ENCODE results near the gene P3H4. TPM values are rescaled to one million over a fixed set of nuclear protein-coding genes. Genes with fewer than 3 reads are reported as not detected.

Gene P3H4
- total RNA-seq, 1 donor from 2014 or later, result 31.8 TPM

DNA sequence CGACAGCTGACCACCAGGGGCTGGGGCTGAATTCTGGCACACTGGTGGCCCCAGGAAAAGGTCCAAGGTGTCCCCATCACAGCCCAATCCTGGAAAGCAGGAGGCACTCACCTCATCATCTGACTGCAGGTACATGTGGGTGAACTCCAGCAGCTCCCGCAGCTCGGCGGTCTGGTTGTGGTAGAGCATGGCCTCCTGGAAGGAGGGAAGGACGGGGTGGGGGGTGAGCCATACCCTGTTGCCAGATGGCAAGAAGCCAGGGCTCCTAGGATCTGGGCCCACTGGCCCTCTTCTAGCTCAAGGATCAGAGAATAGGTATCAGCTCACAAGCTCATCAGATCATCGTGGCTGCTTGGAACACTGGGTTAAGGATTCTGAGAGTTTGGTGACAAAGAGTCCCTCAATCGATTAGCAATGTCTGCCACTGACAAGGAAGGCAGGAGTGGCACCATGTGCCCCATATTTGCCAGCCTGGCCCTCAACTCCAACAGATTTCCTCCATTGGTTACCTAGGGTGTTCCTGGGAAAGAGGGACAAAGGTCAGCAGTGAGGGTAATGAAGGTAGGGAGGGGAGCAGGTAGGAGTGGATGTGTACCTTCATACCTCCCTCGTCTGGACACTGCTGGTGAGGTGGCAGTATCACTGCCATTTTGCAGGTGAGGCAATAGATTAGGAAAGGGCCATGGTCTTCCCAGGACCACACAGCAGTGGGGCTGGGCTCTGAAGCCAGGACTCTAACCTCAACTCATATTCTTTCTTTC lies 4.9 kb downstream of the P3H4 start:
- no peak overlapping the region for H3K4me3 ChIP-seq (ENCODE audit: low read length in 3 of 3)
- no peaks in the 10 kb centered on the region for H3K27me3 ChIP-seq (ENCODE audit: control insufficient read depth in 3 of 3, insufficient read depth in 3 of 3, low read length in 3 of 3)
- no peak overlapping the region for H3K9ac ChIP-seq (ENCODE audit: low read depth in 1 of 3, low read length in 3 of 3)
- peaks cover 4 to 13% (median 11%) of the 10 kb centered on the region in 3 donors for H3K4me1 ChIP-seq (ENCODE audit: control insufficient read depth in 3 of 3, insufficient read depth in 3 of 3, low read length in 3 of 3)
- no peak overlapping the region for H3K27ac ChIP-seq (ENCODE audit: low read depth, low read length)
- H3K9me3 ChIP-seq (ENCODE audit: control insufficient read depth in 3 of 3, low read length in 3 of 3), result no peaks in the 10 kb centered on the region
- peaks cover 0 to 4% (median 0%) of the 10 kb centered on the region in 3 donors for H3K36me3 ChIP-seq (ENCODE audit: control insufficient read depth in 3 of 3, insufficient read depth in 3 of 3, low read length in 3 of 3)

DNA sequence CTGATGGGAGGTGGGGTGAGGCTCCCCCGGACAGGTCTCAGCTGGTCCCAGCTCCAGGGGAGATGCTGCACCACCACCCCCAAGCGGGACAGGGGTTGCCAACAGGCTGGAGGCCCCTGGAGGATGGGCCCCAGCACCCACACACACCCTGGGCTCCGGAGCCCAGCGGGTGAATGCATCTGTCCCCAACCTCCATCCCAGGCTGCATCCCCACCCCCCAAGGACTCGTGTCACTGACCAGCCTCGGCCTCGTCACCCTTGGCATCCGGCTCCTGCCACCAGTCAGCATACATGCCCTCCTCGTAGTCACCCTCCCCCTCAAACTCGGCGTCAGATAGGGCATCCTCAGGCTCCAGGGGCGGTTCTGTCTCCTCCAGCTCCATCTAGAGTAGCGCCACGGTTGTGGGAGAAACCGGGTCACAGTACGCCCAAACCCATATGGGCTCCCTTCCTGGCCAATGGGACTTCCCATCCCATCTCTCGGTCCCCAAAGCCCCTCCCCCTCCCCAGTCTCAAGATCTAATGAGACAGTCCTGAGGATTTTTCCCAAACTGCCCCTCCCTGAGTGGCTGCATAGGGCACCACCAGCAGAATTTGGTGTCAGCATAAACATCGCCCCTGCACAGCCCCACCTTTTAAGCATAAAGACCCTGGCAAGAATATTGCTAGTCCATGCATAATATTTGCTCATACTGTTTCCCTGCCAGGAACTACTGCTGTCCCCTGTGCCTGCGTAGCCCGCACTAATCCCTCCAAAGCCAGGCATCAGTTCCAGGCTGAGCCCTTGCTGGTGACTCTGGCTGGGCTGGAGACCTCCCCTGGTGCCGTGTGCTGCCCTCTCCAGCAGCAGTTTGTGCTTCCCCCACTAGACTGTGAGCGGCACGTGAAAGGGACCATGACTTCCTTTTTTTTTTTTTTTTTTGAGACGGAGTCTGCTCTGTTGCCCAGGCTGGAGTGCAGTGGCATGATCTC lies 8.4 kb downstream of the P3H4 start:
- Histone ChIP-seq H3K9ac (ENCODE audit: low read depth in 1 of 3, low read length in 3 of 3) (no peak overlapping the region), H3K27ac (ENCODE audit: low read depth, low read length) (no peak overlapping the region), H3K27me3 (ENCODE audit: control insufficient read depth in 3 of 3, insufficient read depth in 3 of 3, low read length in 3 of 3) (no peaks in the 10 kb centered on the region), H3K9me3 (ENCODE audit: control insufficient read depth in 3 of 3, low read length in 3 of 3) (no peaks in the 10 kb centered on the region), H3K4me1 (ENCODE audit: control insufficient read depth in 3 of 3, insufficient read depth in 3 of 3, low read length in 3 of 3) (peaks cover 7 to 10% (median 8%) of the 10 kb centered on the region in 3 donors), H3K36me3 (ENCODE audit: control insufficient read depth in 3 of 3, insufficient read depth in 3 of 3, low read length in 3 of 3) (peaks cover 0 to 4% (median 0%) of the 10 kb centered on the region in 3 donors), H3K4me3 (ENCODE audit: low read length in 3 of 3) (no peak overlapping the region)

DNA sequence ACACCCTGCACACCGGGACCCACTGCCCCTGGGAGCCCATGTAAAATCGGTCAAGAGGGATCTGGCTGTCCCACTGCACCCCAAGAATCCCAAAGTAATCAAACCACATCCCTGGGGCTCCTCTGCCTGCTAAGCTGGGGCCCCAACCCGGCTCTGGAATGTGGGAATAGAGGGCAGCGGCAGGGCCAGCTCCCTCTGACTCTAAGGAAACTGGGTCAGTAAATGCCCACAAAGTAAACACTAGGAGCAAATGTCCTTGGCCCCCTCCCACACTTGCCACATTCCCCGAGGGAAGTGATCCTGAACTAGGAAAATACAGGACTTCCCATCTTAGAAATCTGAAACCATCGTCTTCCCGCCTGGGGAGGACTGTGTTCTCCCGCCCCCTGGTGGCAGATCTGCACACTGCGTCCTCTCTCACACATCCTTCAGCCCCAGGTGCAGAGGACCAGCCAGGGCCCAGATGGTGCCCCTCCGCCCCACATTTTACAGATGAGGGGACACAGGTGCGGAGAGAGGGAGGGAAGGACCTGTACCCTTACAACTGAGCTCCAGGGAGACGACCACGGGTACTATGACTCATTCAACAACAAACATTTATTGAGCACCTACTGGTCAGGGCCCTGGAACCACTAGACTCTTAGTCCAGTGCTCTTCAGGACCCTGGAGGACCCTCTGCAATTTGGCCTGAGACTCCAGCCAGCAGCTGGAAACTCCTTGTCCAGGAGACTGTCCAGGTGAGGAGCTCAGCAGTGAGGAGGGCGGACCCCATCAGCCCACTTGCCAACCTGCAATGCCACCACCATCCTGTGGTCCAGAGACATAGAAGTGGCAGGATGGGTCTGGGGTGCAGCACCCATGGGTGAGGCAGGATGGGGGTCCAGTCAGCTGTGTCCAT lies 10.1 kb downstream of the P3H4 start:
- no peaks in the 10 kb centered on the region for H3K9me3 ChIP-seq (ENCODE audit: control insufficient read depth in 3 of 3, low read length in 3 of 3)
- peak overlapping the region in 1 of 3 donors; percentile 49 for H3K4me3 ChIP-seq (ENCODE audit: low read length in 3 of 3)
- no peaks in the 10 kb centered on the region for H3K27me3 ChIP-seq (ENCODE audit: control insufficient read depth in 3 of 3, insufficient read depth in 3 of 3, low read length in 3 of 3)
- H3K4me1 ChIP-seq (ENCODE audit: control insufficient read depth in 3 of 3, insufficient read depth in 3 of 3, low read length in 3 of 3), result peaks cover 7 to 10% (median 8%) of the 10 kb centered on the region in 3 donors
- H3K9ac ChIP-seq (ENCODE audit: low read depth in 1 of 3, low read length in 3 of 3), result peak overlapping the region in 1 of 3 donors; percentile 45
- no peak overlapping the region for H3K27ac ChIP-seq (ENCODE audit: low read depth, low read length)
- H3K36me3 ChIP-seq (ENCODE audit: control insufficient read depth in 3 of 3, insufficient read depth in 3 of 3, low read length in 3 of 3), result peaks cover 0 to 2% (median 0%) of the 10 kb centered on the region in 3 donors

DNA sequence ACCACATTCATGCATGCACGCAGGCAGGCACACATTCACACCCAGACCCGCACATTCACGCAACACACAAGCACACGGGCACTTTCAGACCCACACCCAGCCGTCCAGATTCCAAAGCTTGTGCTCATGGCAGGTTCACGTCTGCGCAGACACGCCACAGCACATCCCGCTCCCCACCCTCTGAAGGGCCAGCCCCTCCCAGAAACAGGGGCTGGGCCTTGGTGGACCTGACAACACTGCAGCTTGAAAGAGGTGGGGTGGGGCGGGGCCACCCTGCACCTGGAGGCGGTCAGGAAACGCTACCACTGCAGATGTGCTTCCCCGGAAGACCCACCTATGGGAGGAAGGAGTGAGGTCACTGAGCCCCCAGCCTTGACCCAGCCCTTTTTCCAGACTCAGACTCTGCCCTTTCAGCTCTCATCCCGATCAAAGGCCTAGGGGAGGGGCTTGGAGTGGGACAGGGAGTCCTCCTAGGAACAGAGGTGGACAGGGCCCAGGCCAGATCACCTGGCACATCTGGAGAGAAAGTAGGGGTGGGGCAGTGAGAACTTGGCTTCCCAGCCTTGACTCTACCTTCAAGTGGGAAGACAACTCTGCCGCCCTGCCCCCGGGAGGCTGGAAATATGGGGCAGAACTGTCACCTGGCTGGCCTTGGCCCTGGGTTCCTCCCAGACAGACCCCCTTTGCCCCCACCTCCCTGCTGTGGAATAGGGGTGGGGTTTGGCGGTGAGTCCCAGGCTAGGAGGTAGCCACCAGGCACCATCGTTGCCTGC lies 11.0 kb downstream of the P3H4 start:
- Histone ChIP-seq H3K27ac (ENCODE audit: low read depth, low read length) (no peak overlapping the region), H3K4me1 (ENCODE audit: control insufficient read depth in 3 of 3, insufficient read depth in 3 of 3, low read length in 3 of 3) (peaks cover 7 to 10% (median 8%) of the 10 kb centered on the region in 3 donors), H3K27me3 (ENCODE audit: control insufficient read depth in 3 of 3, insufficient read depth in 3 of 3, low read length in 3 of 3) (no peaks in the 10 kb centered on the region), H3K9ac (ENCODE audit: low read depth in 1 of 3, low read length in 3 of 3) (peak overlapping the region in 1 of 3 donors; percentile 45), H3K9me3 (ENCODE audit: control insufficient read depth in 3 of 3, low read length in 3 of 3) (no peaks in the 10 kb centered on the region), H3K36me3 (ENCODE audit: control insufficient read depth in 3 of 3, insufficient read depth in 3 of 3, low read length in 3 of 3) (no peaks in the 10 kb centered on the region), H3K4me3 (ENCODE audit: low read length in 3 of 3) (peak overlapping the region in 1 of 3 donors; percentile 49)

DNA sequence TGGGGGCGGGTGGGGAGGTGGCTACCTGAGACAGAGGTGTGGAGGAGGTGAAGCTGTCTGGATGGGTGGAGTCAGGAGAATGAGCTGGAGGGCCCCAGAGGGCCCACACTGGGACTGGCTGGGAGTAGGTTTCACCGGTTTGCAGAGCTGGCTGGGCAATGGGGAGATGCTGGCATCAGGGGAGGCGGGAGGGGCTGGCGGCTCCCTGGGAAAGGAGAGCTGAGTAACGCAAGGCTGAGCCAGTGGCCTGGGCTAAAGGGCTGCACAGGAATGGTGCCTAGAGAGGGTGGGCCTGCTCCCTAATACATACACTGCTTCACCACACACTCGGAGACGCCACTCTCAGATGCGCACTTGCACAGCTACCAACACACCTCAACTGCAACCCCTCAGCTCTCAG lies 12.4 kb downstream of the P3H4 start:
- H3K27ac ChIP-seq (ENCODE audit: low read depth, low read length), result no peak overlapping the region
- H3K9ac ChIP-seq (ENCODE audit: low read depth in 1 of 3, low read length in 3 of 3), result no peak overlapping the region
- H3K4me1 ChIP-seq (ENCODE audit: control insufficient read depth in 3 of 3, insufficient read depth in 3 of 3, low read length in 3 of 3), result peaks cover 7 to 10% (median 8%) of the 10 kb centered on the region in 3 donors
- H3K27me3 ChIP-seq (ENCODE audit: control insufficient read depth in 3 of 3, insufficient read depth in 3 of 3, low read length in 3 of 3), result no peaks in the 10 kb centered on the region
- no peaks in the 10 kb centered on the region for H3K36me3 ChIP-seq (ENCODE audit: control insufficient read depth in 3 of 3, insufficient read depth in 3 of 3, low read length in 3 of 3)
- H3K4me3 ChIP-seq (ENCODE audit: low read length in 3 of 3), result no peak overlapping the region
- no peaks in the 10 kb centered on the region for H3K9me3 ChIP-seq (ENCODE audit: control insufficient read depth in 3 of 3, low read length in 3 of 3)

DNA sequence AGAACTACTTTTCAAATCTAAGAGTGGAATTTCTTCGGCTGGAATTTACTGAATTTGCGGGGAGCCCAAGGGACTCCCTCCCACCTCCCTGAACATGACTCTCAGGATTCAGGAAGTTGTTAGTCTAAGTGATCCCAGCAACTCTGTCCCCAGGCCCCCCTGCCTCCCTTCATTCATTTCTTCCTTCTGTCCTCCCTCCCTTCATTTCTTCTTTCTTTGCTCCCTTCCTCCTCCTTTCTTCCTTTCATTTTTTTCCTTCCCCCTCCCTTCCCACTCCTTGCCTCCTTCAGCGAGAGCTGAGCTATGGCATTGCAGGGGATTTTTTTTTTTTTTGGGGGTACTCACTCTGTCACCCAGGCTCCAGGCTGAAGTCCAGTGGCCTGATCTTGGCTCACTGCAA lies 14.4 kb downstream of the P3H4 start:
- Histone ChIP-seq H3K27ac (ENCODE audit: low read depth, low read length) (no peak overlapping the region), H3K9ac (ENCODE audit: low read depth in 1 of 3, low read length in 3 of 3) (no peak overlapping the region), H3K4me3 (ENCODE audit: low read length in 3 of 3) (no peak overlapping the region), H3K27me3 (ENCODE audit: control insufficient read depth in 3 of 3, insufficient read depth in 3 of 3, low read length in 3 of 3) (no peaks in the 10 kb centered on the region), H3K9me3 (ENCODE audit: control insufficient read depth in 3 of 3, low read length in 3 of 3) (no peaks in the 10 kb centered on the region), H3K36me3 (ENCODE audit: control insufficient read depth in 3 of 3, insufficient read depth in 3 of 3, low read length in 3 of 3) (no peaks in the 10 kb centered on the region), H3K4me1 (ENCODE audit: control insufficient read depth in 3 of 3, insufficient read depth in 3 of 3, low read length in 3 of 3) (peaks cover 12 to 25% (median 19%) of the 10 kb centered on the region in 3 donors)

DNA sequence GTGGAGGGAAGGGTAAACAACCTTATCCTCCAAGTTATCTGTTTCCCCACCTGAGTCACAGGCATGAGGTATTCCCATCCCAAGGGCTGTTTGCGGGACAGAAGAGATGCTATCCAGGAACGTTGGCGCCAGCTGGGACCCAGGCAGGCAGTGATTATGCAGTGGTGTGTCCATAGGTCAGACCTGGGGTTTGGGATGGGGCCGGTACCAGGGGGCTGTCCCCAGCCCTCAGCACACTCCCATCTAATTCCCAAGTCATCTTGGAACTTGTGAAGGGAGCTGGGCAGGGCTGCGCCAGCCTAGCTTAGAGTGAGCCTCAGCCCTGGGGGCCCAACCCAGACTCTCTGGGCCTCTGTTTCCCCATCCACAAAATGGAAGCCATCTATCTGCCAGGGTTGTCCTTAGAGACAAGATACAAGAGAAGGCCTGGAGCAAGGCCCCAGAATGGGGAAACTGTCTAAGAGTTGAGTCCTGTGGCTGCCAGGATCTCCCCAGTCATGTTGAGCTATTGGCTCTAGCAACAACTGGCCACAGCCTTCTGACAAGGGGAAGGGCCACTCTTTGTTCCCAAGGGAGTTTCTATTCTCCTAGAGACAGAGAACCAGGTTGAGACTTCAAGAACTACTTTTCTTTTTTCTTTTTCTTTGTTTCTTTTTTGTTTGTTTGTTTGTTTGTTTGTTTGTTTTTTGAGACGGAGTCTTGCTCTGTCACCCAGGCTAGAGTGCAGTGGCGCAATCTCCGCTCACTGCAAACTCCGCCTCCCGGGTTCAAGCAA lies 15.4 kb downstream of the P3H4 start:
- no peaks in the 10 kb centered on the region for H3K27me3 ChIP-seq (ENCODE audit: control insufficient read depth in 3 of 3, insufficient read depth in 3 of 3, low read length in 3 of 3)
- H3K4me1 ChIP-seq (ENCODE audit: control insufficient read depth in 3 of 3, insufficient read depth in 3 of 3, low read length in 3 of 3), result peaks cover 10 to 22% (median 17%) of the 10 kb centered on the region in 3 donors
- no peaks in the 10 kb centered on the region for H3K9me3 ChIP-seq (ENCODE audit: control insufficient read depth in 3 of 3, low read length in 3 of 3)
- H3K36me3 ChIP-seq (ENCODE audit: control insufficient read depth in 3 of 3, insufficient read depth in 3 of 3, low read length in 3 of 3), result no peaks in the 10 kb centered on the region
- H3K4me3 ChIP-seq (ENCODE audit: low read length in 3 of 3), result no peak overlapping the region
- H3K27ac ChIP-seq (ENCODE audit: low read depth, low read length), result no peak overlapping the region
- no peak overlapping the region for H3K9ac ChIP-seq (ENCODE audit: low read depth in 1 of 3, low read length in 3 of 3)

DNA sequence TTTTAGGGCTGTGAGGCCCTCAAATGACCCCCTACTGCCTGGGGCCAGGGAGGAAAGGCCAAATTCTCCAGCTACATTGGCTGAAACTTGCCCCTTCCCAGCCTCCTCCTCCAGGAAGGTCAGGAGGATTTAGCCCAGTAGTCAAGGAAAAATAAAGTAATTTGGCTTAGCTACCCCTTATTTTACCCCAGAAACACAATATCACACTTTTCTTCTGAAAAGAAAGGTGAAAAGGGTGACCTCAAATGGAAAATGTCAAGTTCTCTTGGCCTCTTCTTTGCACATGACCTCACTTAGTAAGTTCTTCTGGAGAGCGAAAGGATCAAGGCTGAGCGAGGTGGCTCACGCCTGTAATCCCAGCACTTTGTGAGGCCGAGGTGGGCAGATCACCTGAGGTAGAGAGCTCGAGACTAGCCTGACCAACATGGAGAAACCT lies 17.2 kb downstream of the P3H4 start:
- Histone ChIP-seq H3K9ac (ENCODE audit: low read depth in 1 of 3, low read length in 3 of 3) (no peak overlapping the region), H3K9me3 (ENCODE audit: control insufficient read depth in 3 of 3, low read length in 3 of 3) (no peaks in the 10 kb centered on the region), H3K4me3 (ENCODE audit: low read length in 3 of 3) (no peak overlapping the region), H3K27ac (ENCODE audit: low read depth, low read length) (no peak overlapping the region), H3K4me1 (ENCODE audit: control insufficient read depth in 3 of 3, insufficient read depth in 3 of 3, low read length in 3 of 3) (peaks cover 5 to 14% (median 12%) of the 10 kb centered on the region in 3 donors), H3K36me3 (ENCODE audit: control insufficient read depth in 3 of 3, insufficient read depth in 3 of 3, low read length in 3 of 3) (no peaks in the 10 kb centered on the region), H3K27me3 (ENCODE audit: control insufficient read depth in 3 of 3, insufficient read depth in 3 of 3, low read length in 3 of 3) (no peaks in the 10 kb centered on the region)
